A549 (cell line): ENCODE data around the gene F2RL2. TPM values are rescaled to one million over a fixed set of nuclear protein-coding genes. Genes with fewer than 3 reads are reported as not detected.

ENCODE experiments used
- ATAC-seq, 2 experiments: fragments of 200-7000 bp in 1 of 2; fragments of >200 bp in 1 of 2; cut with Nextera tagmentation in 1 of 2; cut with Tn5 transposase in 1 of 2; 3 replicates each; pipeline versions ENCODE4 v1.8.0 to v1.9.1; 2018 to 2020; ENCODE audit warnings: mild to moderate bottlenecking in 1 of 2, moderate library complexity in 1 of 2
- CTCF ChIA-PET: fragments of 300-600 bp; sonication (Branson Sonifier 250); formaldehyde crosslinking; extraction: SDS; loops from one replicate; lab custom pipeline; 2021; ENCODE audit warnings: antibody characterized with exemption, inconsistent platforms; lab: Yijun Ruan, JAX
- POLR2A ChIA-PET: fragments of 350-600 bp; formaldehyde crosslinking; extraction: SDS; loops from one replicate; lab custom pipeline; 2021; ENCODE audit warnings: antibody characterized with exemption, inconsistent platforms; lab: Yijun Ruan, JAX
- DNase-seq, 2 experiments: peaks; one replicate each; pipeline versions ENCODE4 v3.0.0 to v3.0.0-alpha.2; 2011 to 2016; ENCODE audit warnings: low read depth in 1 of 2, low spot score in 1 of 2
- FAIRE-seq: peaks from 2 replicates; lab custom pipeline; 2011; peaks lifted over from hg19 to GRCh38; lab: Jason Lieb, UNC
- H3K27ac ChIP-seq, 2 experiments: fragments of >200 bp; sonication (Bioruptor Twin); formaldehyde crosslinking; 3 replicates each; pipeline ENCODE4 v1.5.1; 2016 to 2017
- H3K4me1 ChIP-seq: fragments of >200 bp; sonication (Bioruptor Twin); formaldehyde crosslinking; 3 replicates; pipeline ENCODE4 v1.6.1; 2016
- H3K4me2 ChIP-seq: fragments of >200 bp; sonication (Bioruptor Twin); formaldehyde crosslinking; 3 replicates; pipeline ENCODE4 v1.6.1; 2016
- H3K4me3 ChIP-seq: fragments of >200 bp; sonication (Bioruptor Twin); formaldehyde crosslinking; 3 replicates; pipeline ENCODE4 v1.5.1; 2016
- H3K9me3 ChIP-seq: fragments of >200 bp; sonication (Bioruptor Twin); formaldehyde crosslinking; 3 replicates; pipeline ENCODE4 v1.6.1; 2016
- BCL3 ChIP-seq: fragments of >200 bp; sonication (Bioruptor Twin); formaldehyde crosslinking; IDR thresholded peaks from 3 replicates; pipeline ENCODE4 v1.6.1; 2016
- CBX2 ChIP-seq: fragments of 200-600 bp; sonication (generic); IDR thresholded peaks from 2 replicates; pipeline ENCODE4 v1.6.1; 2016; ENCODE audit warnings: low read depth, mild to moderate bottlenecking, borderline replicate concordance
- EHMT2 ChIP-seq: fragments of 200-600 bp; sonication (generic); IDR thresholded peaks from 2 replicates; pipeline ENCODE4 v1.6.1; 2016; ENCODE audit warnings: antibody characterized with exemption, low read depth, mild to moderate bottlenecking, moderate library complexity
- ELK1 ChIP-seq: fragments of 150-350 bp; IDR thresholded peaks from 2 replicates; pipeline ENCODE4 v1.6.1; 2014; ENCODE audit warnings: low read depth, mild to moderate bottlenecking, low read length
- ESRRA ChIP-seq: fragments of 150-350 bp; IDR thresholded peaks from 2 replicates; pipeline ENCODE4 v1.6.1; 2014; ENCODE audit warnings: mild to moderate bottlenecking, low read length, borderline replicate concordance
- GATA3 ChIP-seq: IDR thresholded peaks from 2 replicates; pipeline ENCODE4 v1.6.1; 2012; ENCODE audit warnings: borderline replicate concordance
- HES2 ChIP-seq: fragments of >200 bp; sonication (Bioruptor Twin); formaldehyde crosslinking; IDR thresholded peaks from 2 replicates; pipeline ENCODE4 v1.6.1; 2016
- HOXA7 ChIP-seq: fragments of 250-450 bp; sonication (Bioruptor Pico); IDR thresholded peaks from 2 replicates; pipeline ENCODE4 v1.5.0; 2020; ENCODE audit warnings: mild to moderate bottlenecking, moderate library complexity
- JUN ChIP-seq, 2 experiments: fragments of >200 bp; sonication (Bioruptor Twin); formaldehyde crosslinking; IDR thresholded peaks; 2 replicates in 1 of 2; 3 replicates in 1 of 2; pipeline ENCODE4 v1.6.1; 2016 to 2017
- KDM5A ChIP-seq: fragments of 200-600 bp; sonication (generic); IDR thresholded peaks from 2 replicates; pipeline ENCODE4 v1.6.1; 2016; ENCODE audit warnings: antibody characterized with exemption, mild to moderate bottlenecking
- MAZ ChIP-seq: fragments of 150-350 bp; IDR thresholded peaks from 2 replicates; pipeline ENCODE4 v1.6.1; 2014; ENCODE audit warnings: antibody characterized with exemption, low read depth, low read length, borderline replicate concordance
- NPAS2 ChIP-seq: fragments of 250-450 bp; sonication (Bioruptor Pico); IDR thresholded peaks from 2 replicates; pipeline ENCODE4 v1.8.0; 2022; ENCODE audit warnings: mild to moderate bottlenecking, moderate library complexity, borderline replicate concordance
- PBX3 ChIP-seq: IDR thresholded peaks from 2 replicates; pipeline ENCODE4 v1.6.1; 2012
- RAD21 ChIP-seq, 2 experiments: fragments of >200 bp in 1 of 2; sonication (Bioruptor Twin) in 1 of 2; formaldehyde crosslinking in 1 of 2; IDR thresholded peaks in 1 of 2; conservative IDR thresholded peaks in 1 of 2; 2 replicates in 1 of 2; 3 replicates in 1 of 2; pipeline ENCODE4 v1.6.1; 2012 to 2018; ENCODE audit warnings: inconsistent platforms in 1 of 2
- RCOR1 ChIP-seq: fragments of 150-350 bp; IDR thresholded peaks from 2 replicates; pipeline ENCODE4 v1.6.1; 2014; ENCODE audit warnings: antibody characterized with exemption, low read length, low read depth
- RFX5 ChIP-seq: fragments of 450-650 bp; IDR thresholded peaks from 2 replicates; pipeline ENCODE4 v1.7.1; 2014; ENCODE audit warnings: antibody characterized with exemption, mild to moderate bottlenecking, moderate library complexity
- RNF2 ChIP-seq: fragments of 200-600 bp; sonication (generic); IDR thresholded peaks from 2 replicates; pipeline ENCODE4 v1.6.1; 2016; ENCODE audit warnings: low read depth, mild to moderate bottlenecking, antibody characterized with exemption, moderate library complexity, borderline replicate concordance
- TFCP2L1 ChIP-seq: fragments of 250-450 bp; sonication (Bioruptor Pico); IDR thresholded peaks from 2 replicates; pipeline ENCODE4 v1.5.0; 2021; ENCODE audit warnings: mild to moderate bottlenecking
- ZFP36 ChIP-seq: fragments of 450-650 bp; IDR thresholded peaks from 2 replicates; pipeline ENCODE4 v1.6.1; 2014; ENCODE audit warnings: borderline replicate concordance; ENCODE audit not compliant: partially characterized antibody
- ZSCAN20 ChIP-seq: fragments of 250-450 bp; sonication (Bioruptor Pico); IDR thresholded peaks from 2 replicates; pipeline ENCODE4 v1.8.0; 2022; ENCODE audit warnings: mild to moderate bottlenecking, moderate library complexity
- WGBS: methylation state at CpG from one replicate; pipeline ENCODE4 v1.1.6; 2017; ENCODE audit errors: missing lambda C conversion rate; 5-methylcytosine and 5-hydroxymethylcytosine counted together
- polyA plus RNA-seq, 4 experiments: library from polyadenylated mRNA; depleted of rRNA in 3 of 4; stranded (reverse); fragments of >200 nt; fragmentation: RNase III in 1 of 4; extraction: RNeasy Plus Mini Kit Qiagen cat#74134 plus additional on column Dnase treatment in 1 of 4; gene quantifications; 2 replicates in 3 of 4; 3 replicates in 1 of 4; pipeline ENCODE4 v1.2.3, GENCODE V29; 2011 to 2017
- TF ChIP-seq, protein P1 (sequence below): IDR thresholded peaks from 2 replicates; pipeline ENCODE4 v1.6.1; 2012; ENCODE audit warnings: low read depth, borderline replicate concordance
- TF ChIP-seq, protein P2 (sequence below): fragments of 250-450 bp; sonication (Bioruptor Pico); IDR thresholded peaks from 2 replicates; pipeline ENCODE4 v1.5.0; 2021; ENCODE audit warnings: mild to moderate bottlenecking, moderate library complexity, borderline replicate concordance

The F2RL2 gene
- polyA plus RNA-seq, 2 of the 4 experiments (the other 2 are of a cell fraction) = 6.3 to 44.7 TPM

DNA sequence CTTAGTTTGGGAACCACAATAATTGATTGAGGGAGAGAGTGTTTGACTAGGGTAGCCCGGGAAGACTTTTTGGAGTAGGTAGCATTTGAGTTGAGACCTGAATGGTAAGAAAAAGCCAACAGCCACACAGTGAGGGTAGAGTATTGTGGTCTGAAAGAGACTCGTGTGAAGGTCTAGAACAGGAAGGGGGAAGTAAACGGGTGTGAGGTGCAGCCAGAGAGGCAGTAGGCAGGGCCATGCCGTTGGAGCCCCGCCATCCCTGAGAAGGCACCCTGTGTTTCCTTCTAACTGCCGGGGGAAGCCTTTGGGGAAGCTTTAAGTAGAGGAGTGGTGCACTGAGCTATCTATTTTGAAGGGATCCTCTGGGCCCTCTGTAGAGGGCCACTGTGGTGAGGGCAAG, 3.5 kb upstream of the F2RL2 start (continued):
- TF ChIP-seq, protein P1, sequence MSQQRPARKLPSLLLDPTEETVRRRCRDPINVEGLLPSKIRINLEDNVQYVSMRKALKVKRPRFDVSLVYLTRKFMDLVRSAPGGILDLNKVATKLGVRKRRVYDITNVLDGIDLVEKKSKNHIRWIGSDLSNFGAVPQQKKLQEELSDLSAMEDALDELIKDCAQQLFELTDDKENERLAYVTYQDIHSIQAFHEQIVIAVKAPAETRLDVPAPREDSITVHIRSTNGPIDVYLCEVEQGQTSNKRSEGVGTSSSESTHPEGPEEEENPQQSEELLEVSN = no peak
- TF ChIP-seq TFCP2L1 (no peak), PBX3 (no peak)

GRCh38 chr5:76625087-76625815, 2.0 kb upstream of the F2RL2 start:
- WGBS = 81% methylated on average over 8 of the region's 8 CpGs
- no peak for DNase-seq
- no peak for FAIRE-seq
- ATAC-seq = no peak
- Histone ChIP-seq H3K4me1 (peaks cover 14% of the 10 kb centered on the region; the same call in 2 of the 3 replicates), H3K27ac (peak overlapping the region in 1 of 2 experiments; percentile 19; a peak in 1 of 6 replicates), H3K4me2 (no peak overlapping the region), H3K9me3 (no peaks in the 10 kb centered on the region), H3K4me3 (no peak overlapping the region)
- CTCF ChIA-PET = interaction anchor here (0.9 to 2.5 kb wide), 5 partner anchors 14 to 25 kb away, joined by 3 to 5 read pairs (median 4); no protein-coding TSS in a partner anchor
- no peak for TF ChIP-seq GATA3
- TF ChIP-seq RNF2 = no peak
- TF ChIP-seq KDM5A = no peak
- POLR2A ChIA-PET = no interaction called here

- CTCF ChIA-PET = interaction anchor here (0.5 to 2.3 kb wide), 5 partner anchors 15 to 152 kb away, joined by 3 to 10 read pairs (median 3); no protein-coding TSS in a partner anchor
- POLR2A ChIA-PET = no interaction called here
- 70% methylated on average over 5 of the region's 5 CpGs for WGBS
- peak overlapping the region; percentile 81 for H3K4me2 ChIP-seq
- H3K4me1 ChIP-seq = peaks cover 23% of the 10 kb centered on the region; the same call in 2 of the 3 replicates
- DNase-seq (no peak), FAIRE-seq (no peak), ATAC-seq (no peak)
- H3K4me3 ChIP-seq = peak overlapping the region; percentile 36; the same call in 2 of the 3 replicates
- H3K27ac ChIP-seq = peak overlapping the region; percentile 69 to 84; a peak in 5 of 6 replicates
- TF ChIP-seq HES2 = no peak
- TF ChIP-seq HOXA7 = no peak
- no peak for TF ChIP-seq RAD21 (conservative IDR thresholded peaks at IDR 0.05 in 1 of 2, IDR thresholded peaks at IDR 0.05 in 1 of 2)
- TF ChIP-seq RCOR1 = no peak
- TF ChIP-seq CBX2 = no peak
- no peak for TF ChIP-seq NPAS2 (CRISPR knock-in tag)
- no peak for TF ChIP-seq ESRRA
- TF ChIP-seq MAZ = no peak
- TF ChIP-seq EHMT2 = no peak
- TF ChIP-seq ZSCAN20 (CRISPR knock-in tag) = no peak
- TF ChIP-seq BCL3 = no peak
- no peak for TF ChIP-seq RNF2
- no peak for TF ChIP-seq RFX5
- TF ChIP-seq, protein P2, sequence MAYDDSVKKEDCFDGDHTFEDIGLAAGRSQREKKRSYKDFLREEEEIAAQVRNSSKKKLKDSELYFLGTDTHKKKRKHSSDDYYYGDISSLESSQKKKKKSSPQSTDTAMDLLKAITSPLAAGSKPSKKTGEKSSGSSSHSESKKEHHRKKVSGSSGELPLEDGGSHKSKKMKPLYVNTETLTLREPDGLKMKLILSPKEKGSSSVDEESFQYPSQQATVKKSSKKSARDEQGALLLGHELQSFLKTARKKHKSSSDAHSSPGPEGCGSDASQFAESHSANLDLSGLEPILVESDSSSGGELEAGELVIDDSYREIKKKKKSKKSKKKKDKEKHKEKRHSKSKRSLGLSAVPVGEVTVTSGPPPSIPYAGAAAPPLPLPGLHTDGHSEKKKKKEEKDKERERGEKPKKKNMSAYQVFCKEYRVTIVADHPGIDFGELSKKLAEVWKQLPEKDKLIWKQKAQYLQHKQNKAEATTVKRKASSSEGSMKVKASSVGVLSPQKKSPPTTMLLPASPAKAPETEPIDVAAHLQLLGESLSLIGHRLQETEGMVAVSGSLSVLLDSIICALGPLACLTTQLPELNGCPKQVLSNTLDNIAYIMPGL (CRISPR knock-in tag) = no peak
- TF ChIP-seq JUN (IDR thresholded peaks at IDR 0.05) = no peak
- TF ChIP-seq ZFP36 = no peak
- TF ChIP-seq ELK1 = no peak
- no peaks in the 10 kb centered on the region for H3K9me3 ChIP-seq
These were observed 1.1 kb downstream of the F2RL2 start for GRCh38 chr5:76622076-76622475.
